Breast epithelium (tissue), 3 donors: ENCODE measurements around the gene COX19.

Source experiments
- POLR2A ChIP-seq: fragments of 450-650 bp; IDR thresholded peaks from one replicate; pipeline ENCODE4 v1.6.1; 2016; ENCODE audit warnings: antibody characterized with exemption, mild to moderate bottlenecking, moderate library complexity
- POLR2AphosphoS5 ChIP-seq, 3 donors: sonication (generic); formaldehyde crosslinking; IDR thresholded peaks; one replicate each; pipeline ENCODE4 v1.6.1; 2017; ENCODE audit warnings: antibody characterized with exemption in 3 of 3
- TF ChIP-seq, protein P1 (sequence below), 3 donors: fragments of 450-650 bp; IDR thresholded peaks; one replicate each; pipeline ENCODE4 v1.5.1; 2016 to 2017; ENCODE audit warnings: antibody characterized with exemption in 3 of 3, mild to moderate bottlenecking in 3 of 3, moderate library complexity in 3 of 3

DNA sequence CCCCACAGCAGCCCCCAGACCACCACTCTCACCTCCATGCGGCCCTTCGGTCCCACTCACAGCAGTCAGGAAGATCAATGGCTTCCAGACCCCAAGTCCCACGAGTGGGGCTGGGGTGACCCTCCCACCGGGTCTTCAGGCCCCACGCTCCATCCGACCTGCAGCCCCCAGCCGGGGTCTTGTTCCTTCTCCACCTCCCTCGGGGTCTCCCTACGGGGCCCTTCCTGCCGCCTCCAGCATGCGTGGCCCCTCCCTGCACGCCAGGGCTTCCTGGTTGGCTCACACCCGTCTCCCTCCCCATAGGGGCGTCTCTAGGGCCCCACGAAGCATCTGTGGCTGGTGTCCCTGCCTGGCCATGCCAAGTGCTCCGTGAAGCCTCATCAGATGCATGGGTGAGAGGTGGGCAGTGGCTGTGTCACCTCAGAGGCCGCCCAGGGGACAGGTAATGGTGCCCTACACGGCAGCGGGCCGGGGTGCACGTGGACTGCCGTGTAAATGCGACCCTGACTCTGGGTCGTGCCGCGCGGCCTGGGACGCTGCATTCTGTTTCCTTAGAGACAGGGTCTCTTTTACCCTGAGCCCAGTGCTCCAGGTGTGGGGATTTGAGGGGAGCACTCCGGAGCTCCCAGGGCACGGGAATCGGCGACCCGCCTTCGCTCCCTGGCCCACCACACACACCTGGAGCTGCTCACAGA, 40.7 kb downstream of the COX19 start:
- TF ChIP-seq, protein P1, sequence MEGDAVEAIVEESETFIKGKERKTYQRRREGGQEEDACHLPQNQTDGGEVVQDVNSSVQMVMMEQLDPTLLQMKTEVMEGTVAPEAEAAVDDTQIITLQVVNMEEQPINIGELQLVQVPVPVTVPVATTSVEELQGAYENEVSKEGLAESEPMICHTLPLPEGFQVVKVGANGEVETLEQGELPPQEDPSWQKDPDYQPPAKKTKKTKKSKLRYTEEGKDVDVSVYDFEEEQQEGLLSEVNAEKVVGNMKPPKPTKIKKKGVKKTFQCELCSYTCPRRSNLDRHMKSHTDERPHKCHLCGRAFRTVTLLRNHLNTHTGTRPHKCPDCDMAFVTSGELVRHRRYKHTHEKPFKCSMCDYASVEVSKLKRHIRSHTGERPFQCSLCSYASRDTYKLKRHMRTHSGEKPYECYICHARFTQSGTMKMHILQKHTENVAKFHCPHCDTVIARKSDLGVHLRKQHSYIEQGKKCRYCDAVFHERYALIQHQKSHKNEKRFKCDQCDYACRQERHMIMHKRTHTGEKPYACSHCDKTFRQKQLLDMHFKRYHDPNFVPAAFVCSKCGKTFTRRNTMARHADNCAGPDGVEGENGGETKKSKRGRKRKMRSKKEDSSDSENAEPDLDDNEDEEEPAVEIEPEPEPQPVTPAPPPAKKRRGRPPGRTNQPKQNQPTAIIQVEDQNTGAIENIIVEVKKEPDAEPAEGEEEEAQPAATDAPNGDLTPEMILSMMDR (IDR thresholded peaks at IDR 0.05), result no peak
- TF ChIP-seq POLR2AphosphoS5 (IDR thresholded peaks at IDR 0.05) (no peak), POLR2A (no peak)
